Right atrium auricular region (tissue), 2 donors: ENCODE results near the gene GASK1A. TPM values are rescaled to one million over a fixed set of nuclear protein-coding genes. Genes with fewer than 3 reads are reported as not detected.

ENCODE experiments used
- DNase-seq: peaks from one replicate; pipeline ENCODE4 v3.0.0-alpha.2; 2019; ENCODE audit warnings: low spot score
- H3K27ac ChIP-seq, 2 donors: fragments of 200-600 bp; sonication (generic); 1 replicate in 1 of 2; 2 replicates in 1 of 2; pipeline ENCODE4 v1.5.1; 2016 to 2019
- H3K27me3 ChIP-seq, 2 donors: fragments of 200-600 bp; sonication (generic); one replicate each; pipeline versions ENCODE4 v1.5.1 to v1.6.0; 2017 to 2019
- H3K36me3 ChIP-seq: fragments of 200-600 bp; sonication (generic); one replicate; pipeline ENCODE4 v1.5.1; 2016
- H3K4me1 ChIP-seq, 2 donors: fragments of 200-600 bp; sonication (generic); one replicate each; pipeline versions ENCODE4 v1.5.1 to v1.6.0; 2017 to 2019
- H3K4me3 ChIP-seq, 2 donors: fragments of 200-600 bp; sonication (generic); 1 replicate in 1 of 2; 2 replicates in 1 of 2; pipeline ENCODE4 v1.5.1; 2017 to 2019; ENCODE audit warnings: mild to moderate bottlenecking in 1 of 2, moderate library complexity in 1 of 2
- H3K9me3 ChIP-seq, 2 donors: fragments of 200-600 bp; sonication (generic); one replicate each; pipeline ENCODE4 v1.5.1; 2019
- CTCF ChIP-seq, 2 donors: fragments of 200-600 bp; sonication (generic); IDR thresholded peaks; one replicate each; pipeline ENCODE4 v1.5.1; 2019; ENCODE audit warnings: antibody characterized with exemption in 2 of 2
- total RNA-seq, 2 donors: library from RNA; depleted of rRNA; stranded (reverse); fragments of >200 nt; gene quantifications; one replicate each; pipeline ENCODE4 v1.1.0, GENCODE V29; 2016

Gene GASK1A
- total RNA-seq, 2 donors from 2014 or later, result 1.5 to 2.1 TPM

DNA sequence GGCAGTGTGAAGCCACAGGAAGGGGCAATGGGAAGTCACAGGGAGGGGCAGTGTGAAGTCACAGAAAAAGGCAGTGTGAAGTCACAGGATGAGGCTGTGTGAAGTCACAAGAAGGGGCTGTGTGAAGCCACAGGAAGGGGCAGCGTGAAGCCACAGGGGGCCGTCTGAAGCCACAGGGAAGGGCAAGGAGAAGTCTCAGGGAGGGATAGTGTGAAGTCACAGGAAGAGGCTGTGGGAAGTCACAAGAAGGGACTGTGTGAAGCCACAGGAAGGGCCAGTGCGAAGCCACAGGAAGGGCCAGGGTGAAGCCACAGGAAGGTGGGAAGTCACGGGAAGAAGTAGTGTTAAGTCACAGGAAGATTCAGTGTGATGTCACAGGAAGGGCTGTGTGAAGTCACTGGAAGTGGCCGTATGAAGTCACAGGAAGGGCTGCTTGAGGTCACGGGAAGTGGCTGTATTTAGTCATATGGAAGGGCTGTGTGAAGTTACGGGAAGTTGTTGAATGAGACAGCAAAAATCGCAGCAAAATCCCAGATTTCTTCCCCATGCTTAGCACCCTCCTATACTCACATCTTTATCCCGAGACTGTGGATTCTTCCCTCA, 38.6 kb downstream of the GASK1A start:
- Histone ChIP-seq H3K27me3 (no peaks in the 10 kb centered on the region), H3K4me3 (no peak overlapping the region), H3K36me3 (no peaks in the 10 kb centered on the region), H3K4me1 (peaks cover 0 to 4% of the 10 kb centered on the region in 2 donors), H3K27ac (no peak overlapping the region), H3K9me3 (no peaks in the 10 kb centered on the region)
- no peak for TF ChIP-seq CTCF (IDR thresholded peaks at IDR 0.05)
- no peak for DNase-seq

DNA sequence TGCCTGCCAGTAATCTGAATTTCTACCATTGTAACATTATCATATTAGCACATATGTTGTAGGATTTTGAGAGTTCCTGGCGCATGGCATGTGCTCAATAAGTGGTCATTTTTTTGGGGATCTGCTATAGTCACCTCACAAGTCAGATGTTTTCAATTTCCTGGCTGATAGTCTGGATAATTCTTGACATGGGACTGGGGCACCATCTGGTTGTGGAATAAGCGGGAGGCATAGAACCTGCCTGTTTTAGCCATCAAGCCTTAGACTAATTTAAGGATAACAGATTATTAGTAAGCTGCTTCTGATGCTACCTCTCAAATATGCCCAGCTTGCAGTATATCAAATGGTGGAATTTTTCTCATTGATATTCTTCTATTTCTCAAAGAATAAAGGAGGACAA, 39.1 kb downstream of the GASK1A start:
- DNase-seq, result no peak
- H3K4me3 ChIP-seq, result no peak overlapping the region
- H3K4me1 ChIP-seq, result peaks cover 0 to 4% of the 10 kb centered on the region in 2 donors
- H3K9me3 ChIP-seq, result no peaks in the 10 kb centered on the region
- H3K27me3 ChIP-seq, result no peaks in the 10 kb centered on the region
- no peak for TF ChIP-seq CTCF (IDR thresholded peaks at IDR 0.05)
- H3K36me3 ChIP-seq, result no peaks in the 10 kb centered on the region
- H3K27ac ChIP-seq, result no peak overlapping the region

- no peaks in the 10 kb centered on the region for H3K36me3 ChIP-seq
- no peaks in the 10 kb centered on the region for H3K9me3 ChIP-seq
- H3K27ac ChIP-seq, result no peak overlapping the region
- peaks cover 0 to 4% of the 10 kb centered on the region in 2 donors for H3K4me1 ChIP-seq
- no peak overlapping the region for H3K4me3 ChIP-seq
- no peak for DNase-seq
- TF ChIP-seq CTCF (IDR thresholded peaks at IDR 0.05), result no peak
- H3K27me3 ChIP-seq, result no peaks in the 10 kb centered on the region
Measured at GRCh38 chr3:43019006-43019809, 40.1 kb downstream of the GASK1A start.

DNA sequence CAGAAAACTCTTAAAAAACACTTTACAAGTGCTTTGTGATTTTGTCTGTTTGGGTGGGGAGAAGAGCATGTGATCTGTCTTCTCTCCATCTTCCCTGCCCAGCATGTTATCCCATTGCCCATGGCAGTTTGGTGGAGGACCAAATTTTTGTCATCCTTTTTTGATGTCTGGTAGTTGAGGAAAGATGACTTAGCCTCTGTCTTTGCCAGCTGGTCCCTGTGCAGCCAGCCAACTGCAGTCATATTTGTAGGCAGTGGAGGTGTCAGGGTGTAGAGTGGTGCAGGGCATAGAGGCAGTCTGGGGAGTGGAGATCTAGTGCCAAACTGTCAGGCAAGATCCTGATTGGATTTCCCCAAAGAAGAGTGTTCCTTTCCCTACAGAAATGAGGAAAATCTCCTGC, 40.7 kb downstream of the GASK1A start:
- no peaks in the 10 kb centered on the region for H3K27me3 ChIP-seq
- H3K9me3 ChIP-seq, result no peaks in the 10 kb centered on the region
- no peak overlapping the region for H3K4me3 ChIP-seq
- DNase-seq, result no peak
- no peak overlapping the region for H3K27ac ChIP-seq
- no peak for TF ChIP-seq CTCF (IDR thresholded peaks at IDR 0.05)
- no peaks in the 10 kb centered on the region for H3K36me3 ChIP-seq
- H3K4me1 ChIP-seq, result peaks cover 0 to 4% of the 10 kb centered on the region in 2 donors

GRCh38 chr3:43021186-43021585, 42.1 kb downstream of the GASK1A start:
- DNase-seq, result no peak
- no peaks in the 10 kb centered on the region for H3K27me3 ChIP-seq
- no peak overlapping the region for H3K4me3 ChIP-seq
- no peaks in the 10 kb centered on the region for H3K36me3 ChIP-seq
- no peak overlapping the region for H3K27ac ChIP-seq
- H3K9me3 ChIP-seq, result no peaks in the 10 kb centered on the region
- TF ChIP-seq CTCF (IDR thresholded peaks at IDR 0.05), result no peak
- H3K4me1 ChIP-seq, result peaks cover 0 to 4% of the 10 kb centered on the region in 2 donors
